HEK293 (cell line): ENCODE measurements around the gene MRPL30.

Experiments used
- CTCF ChIA-PET: fragments of 350-600 bp; formaldehyde crosslinking; extraction: SDS; loops from one replicate; lab custom pipeline; 2021; ENCODE audit warnings: antibody characterized with exemption; lab: Yijun Ruan, JAX
- POLR2A ChIA-PET: fragments of 300-600 bp; formaldehyde crosslinking; extraction: SDS; loops from one replicate; lab custom pipeline; 2020; ENCODE audit warnings: antibody characterized with exemption, inconsistent platforms; lab: Yijun Ruan, JAX
- H3K27ac ChIP-seq: fragments of 200-500 bp; sonication (Bioruptor generic); 2 replicates; pipeline ENCODE4 v1.5.1; 2014; ENCODE audit warnings: low read depth, low read length, control low read depth, inconsistent platforms; ENCODE audit errors: extremely low read depth
- H3K36me3 ChIP-seq, 2 experiments: fragments of 200-500 bp in 1 of 2; sonication (Bioruptor generic) in 1 of 2; 1 replicate in 1 of 2; 2 replicates in 1 of 2; pipeline ENCODE4 v1.5.1; 2014 to 2017; ENCODE audit warnings: inconsistent platforms in 2 of 2, low read length in 2 of 2; ENCODE audit not compliant: control insufficient read depth in 2 of 2, insufficient read depth in 1 of 2
- H3K4me1 ChIP-seq: fragments of 200-500 bp; sonication (Bioruptor generic); 2 replicates; pipeline ENCODE4 v1.5.1; 2014; ENCODE audit warnings: mild to moderate bottlenecking, low read length, inconsistent platforms; ENCODE audit not compliant: control insufficient read depth, insufficient read depth
- H3K4me3 ChIP-seq: 2 replicates; pipeline ENCODE4 v1.5.1; 2011; ENCODE audit warnings: low read depth, mild to moderate bottlenecking, control low read depth, low read length, moderate library complexity
- H3K9me3 ChIP-seq: fragments of 200-500 bp; sonication (Bioruptor generic); 2 replicates; pipeline ENCODE4 v1.5.1; 2014; ENCODE audit warnings: low read depth, low read length, inconsistent platforms; ENCODE audit not compliant: control insufficient read depth, insufficient read depth
- GLI2 ChIP-seq: fragments of 450-650 bp; formaldehyde crosslinking; IDR thresholded peaks from 2 replicates; pipeline ENCODE4; 2017; ENCODE audit warnings: missing biosample characterization, missing genetic modification characterization, low read depth, borderline replicate concordance
- KLF17 ChIP-seq: fragments of 450-650 bp; formaldehyde crosslinking; IDR thresholded peaks from 2 replicates; pipeline ENCODE4 v1.5.1; 2016; ENCODE audit warnings: missing biosample characterization, missing genetic modification characterization
- MZF1 ChIP-seq: fragments of 450-650 bp; formaldehyde crosslinking; IDR thresholded peaks from 2 replicates; pipeline ENCODE4 v1.5.1; 2017; ENCODE audit warnings: missing biosample characterization, missing genetic modification characterization, borderline replicate concordance
- PRDM1 ChIP-seq: fragments of 450-650 bp; formaldehyde crosslinking; IDR thresholded peaks from 2 replicates; pipeline ENCODE4; 2016; ENCODE audit warnings: missing biosample characterization, missing genetic modification characterization
- RBAK ChIP-seq: fragments of 450-650 bp; formaldehyde crosslinking; IDR thresholded peaks from 2 replicates; pipeline ENCODE4 v1.5.1; 2016; ENCODE audit warnings: missing biosample characterization, missing genetic modification characterization
- ZFHX2 ChIP-seq: fragments of 450-650 bp; formaldehyde crosslinking; conservative IDR thresholded peaks from 2 replicates; pipeline ENCODE4 v1.5.1; 2016; ENCODE audit warnings: missing biosample characterization, missing genetic modification characterization
- ZNF138 ChIP-seq: fragments of 450-650 bp; formaldehyde crosslinking; IDR thresholded peaks from 2 replicates; pipeline ENCODE4 v1.5.1; 2016; ENCODE audit warnings: missing biosample characterization, missing genetic modification characterization, borderline replicate concordance
- ZNF248 ChIP-seq: fragments of 450-650 bp; formaldehyde crosslinking; IDR thresholded peaks from 2 replicates; pipeline ENCODE4 v1.5.1; 2017; ENCODE audit warnings: missing biosample characterization, missing genetic modification characterization
- ZNF292 ChIP-seq: fragments of 450-650 bp; formaldehyde crosslinking; IDR thresholded peaks from 2 replicates; pipeline ENCODE4 v1.5.1; 2016; ENCODE audit warnings: low read depth, missing biosample characterization, missing genetic modification characterization, borderline replicate concordance
- ZNF335 ChIP-seq: fragments of 450-650 bp; formaldehyde crosslinking; conservative IDR thresholded peaks from 2 replicates; pipeline ENCODE4 v1.5.1; 2016; ENCODE audit warnings: missing biosample characterization, missing genetic modification characterization
- ZNF510 ChIP-seq: fragments of 450-650 bp; formaldehyde crosslinking; IDR thresholded peaks from 2 replicates; pipeline ENCODE4 v1.5.1; 2018; ENCODE audit warnings: mild to moderate bottlenecking, missing genetic modification characterization, missing biosample characterization; ENCODE audit not compliant: insufficient replicate concordance
- ZNF513 ChIP-seq: fragments of 450-650 bp; IDR thresholded peaks from 2 replicates; pipeline ENCODE4 v1.5.1; 2018; ENCODE audit warnings: missing biosample characterization, missing genetic modification characterization
- ZNF530 ChIP-seq: fragments of 450-650 bp; formaldehyde crosslinking; IDR thresholded peaks from 2 replicates; pipeline ENCODE4 v1.5.1; 2016; ENCODE audit warnings: low read depth, missing biosample characterization, missing genetic modification characterization
- ZNF544 ChIP-seq: fragments of 450-650 bp; formaldehyde crosslinking; IDR thresholded peaks from 2 replicates; pipeline ENCODE4 v1.5.0; 2017; ENCODE audit warnings: missing biosample characterization, missing genetic modification characterization
- ZNF571 ChIP-seq: fragments of 450-650 bp; formaldehyde crosslinking; IDR thresholded peaks from 2 replicates; pipeline ENCODE4 v1.5.0; 2017; ENCODE audit warnings: missing biosample characterization, missing genetic modification characterization
- ZNF645 ChIP-seq: fragments of 450-650 bp; formaldehyde crosslinking; IDR thresholded peaks from 2 replicates; pipeline ENCODE4; 2016; ENCODE audit warnings: missing biosample characterization, missing genetic modification characterization
- ZNF747 ChIP-seq: fragments of 450-650 bp; formaldehyde crosslinking; IDR thresholded peaks from 2 replicates; pipeline ENCODE4 v1.5.1; 2016; ENCODE audit warnings: missing biosample characterization, missing genetic modification characterization
- TF ChIP-seq, protein P1 (sequence below): fragments of 450-650 bp; formaldehyde crosslinking; conservative IDR thresholded peaks from 2 replicates; pipeline ENCODE4 v1.5.1; 2016; ENCODE audit warnings: low read depth, missing biosample characterization, missing genetic modification characterization
- TF ChIP-seq, protein P2 (sequence below): fragments of 450-650 bp; formaldehyde crosslinking; IDR thresholded peaks from 2 replicates; pipeline ENCODE4 v1.5.1; 2016; ENCODE audit warnings: missing biosample characterization, missing genetic modification characterization
- TF ChIP-seq, protein P3 (sequence below): fragments of 450-650 bp; formaldehyde crosslinking; IDR thresholded peaks from 2 replicates; pipeline ENCODE4 v1.5.1; 2016; ENCODE audit warnings: missing biosample characterization, missing genetic modification characterization
- TF ChIP-seq, protein P4 (sequence below): fragments of 450-650 bp; formaldehyde crosslinking; IDR thresholded peaks from 2 replicates; pipeline ENCODE4 v1.5.1; 2016; ENCODE audit warnings: missing biosample characterization, missing genetic modification characterization
- TF ChIP-seq, protein P5 (sequence below): sonication (generic); formaldehyde crosslinking; IDR thresholded peaks from 2 replicates; pipeline ENCODE4 v1.8.1; 2022; ENCODE audit warnings: mild to moderate bottlenecking, moderate library complexity, missing genetic modification reagents

MRPL30 gene

DNA sequence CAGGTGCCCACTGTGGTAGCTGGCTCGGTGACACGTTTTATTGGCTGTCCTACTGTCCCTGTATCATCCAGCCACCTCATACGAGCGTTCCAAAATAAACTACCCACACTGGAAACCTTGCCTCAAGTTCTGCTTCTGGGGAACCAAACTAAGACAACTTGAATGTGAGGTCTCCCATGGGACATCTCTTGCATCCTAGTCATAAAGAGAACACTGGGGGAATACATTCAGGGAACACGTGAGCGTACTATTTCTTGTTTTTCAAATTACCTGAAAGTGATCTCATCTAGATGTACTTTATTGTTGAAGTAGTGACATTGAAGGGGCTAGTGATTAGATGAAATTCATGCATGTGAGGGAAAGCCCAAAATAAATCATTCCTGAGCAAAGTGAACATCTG is 59.4 kb downstream of the MRPL30 start:
- no peaks in the 10 kb centered on the region for H3K4me1 ChIP-seq
- ChIA-PET POLR2A (no interaction called here), CTCF (no interaction called here)
- no peaks in the 10 kb centered on the region for H3K36me3 ChIP-seq
- no peak overlapping the region for H3K27ac ChIP-seq
- H3K9me3 ChIP-seq, result no peaks in the 10 kb centered on the region
- TF ChIP-seq ZNF530 (tag by site-specific recombination), result no peak
- no peak for TF ChIP-seq ZNF544 (tag by site-specific recombination)
- no peak for TF ChIP-seq ZNF335 (tag by site-specific recombination)
- TF ChIP-seq, protein P1, sequence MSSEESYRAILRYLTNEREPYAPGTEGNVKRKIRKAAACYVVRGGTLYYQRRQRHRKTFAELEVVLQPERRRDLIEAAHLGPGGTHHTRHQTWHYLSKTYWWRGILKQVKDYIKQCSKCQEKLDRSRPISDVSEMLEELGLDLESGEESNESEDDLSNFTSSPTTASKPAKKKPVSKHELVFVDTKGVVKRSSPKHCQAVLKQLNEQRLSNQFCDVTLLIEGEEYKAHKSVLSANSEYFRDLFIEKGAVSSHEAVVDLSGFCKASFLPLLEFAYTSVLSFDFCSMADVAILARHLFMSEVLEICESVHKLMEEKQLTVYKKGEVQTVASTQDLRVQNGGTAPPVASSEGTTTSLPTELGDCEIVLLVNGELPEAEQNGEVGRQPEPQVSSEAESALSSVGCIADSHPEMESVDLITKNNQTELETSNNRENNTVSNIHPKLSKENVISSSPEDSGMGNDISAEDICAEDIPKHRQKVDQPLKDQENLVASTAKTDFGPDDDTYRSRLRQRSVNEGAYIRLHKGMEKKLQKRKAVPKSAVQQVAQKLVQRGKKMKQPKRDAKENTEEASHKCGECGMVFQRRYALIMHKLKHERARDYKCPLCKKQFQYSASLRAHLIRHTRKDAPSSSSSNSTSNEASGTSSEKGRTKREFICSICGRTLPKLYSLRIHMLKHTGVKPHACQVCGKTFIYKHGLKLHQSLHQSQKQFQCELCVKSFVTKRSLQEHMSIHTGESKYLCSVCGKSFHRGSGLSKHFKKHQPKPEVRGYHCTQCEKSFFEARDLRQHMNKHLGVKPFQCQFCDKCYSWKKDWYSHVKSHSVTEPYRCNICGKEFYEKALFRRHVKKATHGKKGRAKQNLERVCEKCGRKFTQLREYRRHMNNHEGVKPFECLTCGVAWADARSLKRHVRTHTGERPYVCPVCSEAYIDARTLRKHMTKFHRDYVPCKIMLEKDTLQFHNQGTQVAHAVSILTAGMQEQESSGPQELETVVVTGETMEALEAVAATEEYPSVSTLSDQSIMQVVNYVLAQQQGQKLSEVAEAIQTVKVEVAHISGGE, result no peak
- TF ChIP-seq, protein P2, sequence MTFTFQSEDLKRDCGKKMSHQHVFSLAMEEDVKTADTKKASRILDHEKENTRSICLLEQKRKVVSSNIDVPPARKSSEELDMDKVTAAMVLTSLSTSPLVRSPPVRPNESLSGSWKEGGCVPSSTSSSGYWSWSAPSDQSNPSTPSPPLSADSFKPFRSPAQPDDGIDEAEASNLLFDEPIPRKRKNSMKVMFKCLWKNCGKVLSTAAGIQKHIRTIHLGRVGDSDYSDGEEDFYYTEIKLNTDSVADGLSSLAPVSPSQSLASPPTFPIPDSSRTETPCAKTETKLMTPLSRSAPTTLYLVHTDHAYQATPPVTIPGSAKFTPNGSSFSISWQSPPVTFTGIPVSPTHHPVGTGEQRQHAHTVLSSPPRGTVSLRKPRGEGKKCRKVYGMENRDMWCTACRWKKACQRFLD, result no peak
- no peak for TF ChIP-seq GLI2 (tag by site-specific recombination)
- TF ChIP-seq RBAK (tag by site-specific recombination), result no peak
- TF ChIP-seq ZNF248 (tag by site-specific recombination), result no peak
- TF ChIP-seq, protein P3, sequence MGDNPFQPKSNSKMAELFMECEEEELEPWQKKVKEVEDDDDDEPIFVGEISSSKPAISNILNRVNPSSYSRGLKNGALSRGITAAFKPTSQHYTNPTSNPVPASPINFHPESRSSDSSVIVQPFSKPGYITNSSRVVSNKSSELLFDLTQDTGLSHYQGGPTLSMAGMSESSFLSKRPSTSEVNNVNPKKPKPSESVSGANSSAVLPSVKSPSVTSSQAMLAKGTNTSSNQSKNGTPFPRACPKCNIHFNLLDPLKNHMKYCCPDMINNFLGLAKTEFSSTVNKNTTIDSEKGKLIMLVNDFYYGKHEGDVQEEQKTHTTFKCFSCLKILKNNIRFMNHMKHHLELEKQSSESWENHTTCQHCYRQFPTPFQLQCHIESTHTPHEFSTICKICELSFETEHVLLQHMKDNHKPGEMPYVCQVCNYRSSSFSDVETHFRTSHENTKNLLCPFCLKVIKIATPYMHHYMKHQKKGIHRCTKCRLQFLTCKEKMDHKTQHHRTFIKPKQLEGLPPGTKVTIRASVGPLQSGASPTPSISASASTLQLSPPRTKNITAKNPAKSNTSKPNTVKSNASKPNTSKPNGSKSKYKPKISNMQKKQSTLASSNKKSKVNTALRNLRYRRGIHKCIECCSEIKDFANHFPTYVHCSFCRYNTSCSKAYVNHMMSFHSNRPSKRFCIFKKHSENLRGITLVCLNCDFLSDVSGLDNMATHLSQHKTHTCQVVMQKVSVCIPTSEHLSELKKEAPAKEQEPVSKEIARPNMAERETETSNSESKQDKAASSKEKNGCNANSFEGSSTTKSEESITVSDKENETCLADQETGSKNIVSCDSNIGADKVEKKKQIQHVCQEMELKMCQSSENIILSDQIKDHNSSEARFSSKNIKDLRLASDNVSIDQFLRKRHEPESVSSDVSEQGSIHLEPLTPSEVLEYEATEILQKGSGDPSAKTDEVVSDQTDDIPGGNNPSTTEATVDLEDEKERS (tag by site-specific recombination), result no peak
- no peak for TF ChIP-seq PRDM1
- no peak for TF ChIP-seq ZNF138 (tag by site-specific recombination)
- TF ChIP-seq, protein P4, sequence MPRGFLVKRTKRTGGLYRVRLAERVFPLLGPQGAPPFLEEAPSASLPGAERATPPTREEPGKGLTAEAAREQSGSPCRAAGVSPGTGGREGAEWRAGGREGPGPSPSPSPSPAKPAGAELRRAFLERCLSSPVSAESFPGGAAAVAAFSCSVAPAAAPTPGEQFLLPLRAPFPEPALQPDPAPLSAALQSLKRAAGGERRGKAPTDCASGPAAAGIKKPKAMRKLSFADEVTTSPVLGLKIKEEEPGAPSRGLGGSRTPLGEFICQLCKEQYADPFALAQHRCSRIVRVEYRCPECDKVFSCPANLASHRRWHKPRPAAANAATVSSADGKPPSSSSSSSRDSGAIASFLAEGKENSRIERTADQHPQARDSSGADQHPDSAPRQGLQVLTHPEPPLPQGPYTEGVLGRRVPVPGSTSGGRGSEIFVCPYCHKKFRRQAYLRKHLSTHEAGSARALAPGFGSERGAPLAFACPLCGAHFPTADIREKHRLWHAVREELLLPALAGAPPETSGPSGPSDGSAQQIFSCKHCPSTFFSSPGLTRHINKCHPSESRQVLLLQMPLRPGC, result no peak
- TF ChIP-seq ZNF747, result no peak
- TF ChIP-seq, protein P5, sequence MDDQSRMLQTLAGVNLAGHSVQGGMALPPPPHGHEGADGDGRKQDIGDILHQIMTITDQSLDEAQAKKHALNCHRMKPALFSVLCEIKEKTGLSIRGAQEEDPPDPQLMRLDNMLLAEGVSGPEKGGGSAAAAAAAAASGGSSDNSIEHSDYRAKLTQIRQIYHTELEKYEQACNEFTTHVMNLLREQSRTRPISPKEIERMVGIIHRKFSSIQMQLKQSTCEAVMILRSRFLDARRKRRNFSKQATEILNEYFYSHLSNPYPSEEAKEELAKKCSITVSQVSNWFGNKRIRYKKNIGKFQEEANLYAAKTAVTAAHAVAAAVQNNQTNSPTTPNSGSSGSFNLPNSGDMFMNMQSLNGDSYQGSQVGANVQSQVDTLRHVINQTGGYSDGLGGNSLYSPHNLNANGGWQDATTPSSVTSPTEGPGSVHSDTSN (CRISPR knock-in tag), result no peak
- H3K4me3 ChIP-seq, result no peak overlapping the region

- ChIA-PET CTCF (no interaction called here), POLR2A (no interaction called here)
- no peaks in the 10 kb centered on the region for H3K4me1 ChIP-seq
- H3K36me3 ChIP-seq, result no peaks in the 10 kb centered on the region
- no peaks in the 10 kb centered on the region for H3K9me3 ChIP-seq
- no peak overlapping the region for H3K4me3 ChIP-seq
- H3K27ac ChIP-seq, result no peak overlapping the region
- TF ChIP-seq ZNF292 (tag by site-specific recombination), result no peak
- TF ChIP-seq MZF1, result no peak
- no peak for TF ChIP-seq ZNF645 (tag by site-specific recombination)
- TF ChIP-seq ZNF571, result no peak
- TF ChIP-seq ZNF510 (tag by site-specific recombination), result no peak
- no peak for TF ChIP-seq ZNF513 (tag by site-specific recombination)
- no peak for TF ChIP-seq ZFHX2
- TF ChIP-seq KLF17 (tag by site-specific recombination), result no peak
Observed at GRCh38 chr2:99242151-99242550, 61.2 kb downstream of the MRPL30 start.
